ENCODE measurements around the gene KMT2B.

The KMT2B gene

DNA sequence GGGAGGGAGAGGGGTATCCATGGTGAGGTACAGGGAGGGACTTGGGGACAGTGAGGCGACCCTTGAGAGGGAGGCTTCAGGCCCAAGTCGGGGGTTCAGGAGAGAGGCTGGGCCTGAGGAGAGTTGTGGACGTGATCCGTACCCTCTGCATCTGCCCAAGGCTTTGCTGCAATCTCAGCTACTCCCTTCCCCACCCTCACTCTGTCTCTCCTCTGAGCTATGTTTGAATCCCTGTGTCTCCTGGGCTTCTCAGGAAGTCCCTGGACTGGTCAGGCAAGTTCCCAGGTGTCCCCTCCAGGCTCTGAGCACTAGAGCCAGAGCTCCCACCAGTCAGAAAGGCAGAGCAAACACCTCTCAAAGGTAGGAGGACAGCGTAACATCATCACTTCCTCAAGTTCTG, 32.4 kb downstream of the KMT2B start:
- Histone ChIP-seq H3K9me2 (replicated peaks; ENCODE audit: low read depth, low read length) (no peaks in the 10 kb centered on the region), H3F3A (ENCODE audit: low read depth) (no peaks in the 10 kb centered on the region), H3K36me3 (ENCODE audit: insufficient read depth, low read length) (no peaks in the 10 kb centered on the region; the same call in 1 of the 2 replicates), H3K4me3 (ENCODE audit: low read length, poor library complexity, severe bottlenecking) (peak overlapping the region; percentile 16), H3K79me2 (ENCODE audit: insufficient read depth, low read length) (peaks cover 22% of the 10 kb centered on the region), H4K20me1 (ENCODE audit: insufficient read depth, low read length, poor library complexity, severe bottlenecking) (no peaks in the 10 kb centered on the region), H2AFZ (ENCODE audit: low read length) (no peak overlapping the region), H3K4me1 (ENCODE audit: insufficient read depth, low read length, poor library complexity, severe bottlenecking) (peaks cover 23% of the 10 kb centered on the region), H3K4me2 (ENCODE audit: low read depth, low read length, poor library complexity, severe bottlenecking) (peak overlapping the region; percentile 78), H3K9me3 (ENCODE audit: insufficient read depth, low read depth, low read length) (no peaks in the 10 kb centered on the region), H3K9ac (ENCODE audit: low read depth, low read length, poor library complexity, severe bottlenecking) (no peak overlapping the region), H3K27me3 (ENCODE audit: insufficient read depth, low read length, poor library complexity, severe bottlenecking) (no peaks in the 10 kb centered on the region)
- TF ChIP-seq EZH2phosphoT487 (IDR thresholded peaks at IDR 0.05; ENCODE audit: borderline replicate concordance) = no peak
- TF ChIP-seq, protein P1, sequence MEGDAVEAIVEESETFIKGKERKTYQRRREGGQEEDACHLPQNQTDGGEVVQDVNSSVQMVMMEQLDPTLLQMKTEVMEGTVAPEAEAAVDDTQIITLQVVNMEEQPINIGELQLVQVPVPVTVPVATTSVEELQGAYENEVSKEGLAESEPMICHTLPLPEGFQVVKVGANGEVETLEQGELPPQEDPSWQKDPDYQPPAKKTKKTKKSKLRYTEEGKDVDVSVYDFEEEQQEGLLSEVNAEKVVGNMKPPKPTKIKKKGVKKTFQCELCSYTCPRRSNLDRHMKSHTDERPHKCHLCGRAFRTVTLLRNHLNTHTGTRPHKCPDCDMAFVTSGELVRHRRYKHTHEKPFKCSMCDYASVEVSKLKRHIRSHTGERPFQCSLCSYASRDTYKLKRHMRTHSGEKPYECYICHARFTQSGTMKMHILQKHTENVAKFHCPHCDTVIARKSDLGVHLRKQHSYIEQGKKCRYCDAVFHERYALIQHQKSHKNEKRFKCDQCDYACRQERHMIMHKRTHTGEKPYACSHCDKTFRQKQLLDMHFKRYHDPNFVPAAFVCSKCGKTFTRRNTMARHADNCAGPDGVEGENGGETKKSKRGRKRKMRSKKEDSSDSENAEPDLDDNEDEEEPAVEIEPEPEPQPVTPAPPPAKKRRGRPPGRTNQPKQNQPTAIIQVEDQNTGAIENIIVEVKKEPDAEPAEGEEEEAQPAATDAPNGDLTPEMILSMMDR (conservative IDR thresholded peaks at IDR 0.05; ENCODE audit: low read length) = no peak

GRCh38 chr19:35751839-35752745, 34.3 kb downstream of the KMT2B start:
- H3K4me3 ChIP-seq (ENCODE audit: low read length, poor library complexity, severe bottlenecking) = no peak overlapping the region
- H3K4me2 ChIP-seq (ENCODE audit: low read depth, low read length, poor library complexity, severe bottlenecking) = no peak overlapping the region
- H3F3A ChIP-seq (ENCODE audit: low read depth) = no peaks in the 10 kb centered on the region
- no peaks in the 10 kb centered on the region for H3K9me2 ChIP-seq (replicated peaks; ENCODE audit: low read depth, low read length)
- no peaks in the 10 kb centered on the region; the same call in 1 of the 2 replicates for H3K36me3 ChIP-seq (ENCODE audit: insufficient read depth, low read length)
- H3K4me1 ChIP-seq (ENCODE audit: insufficient read depth, low read length, poor library complexity, severe bottlenecking) = peaks cover 15% of the 10 kb centered on the region
- H3K9me3 ChIP-seq (ENCODE audit: insufficient read depth, low read depth, low read length) = no peaks in the 10 kb centered on the region
- H2AFZ ChIP-seq (ENCODE audit: low read length) = no peak overlapping the region
- H3K79me2 ChIP-seq (ENCODE audit: insufficient read depth, low read length) = peaks cover 13% of the 10 kb centered on the region; the same call in 1 of the 2 replicates
- no peak overlapping the region for H3K9ac ChIP-seq (ENCODE audit: low read depth, low read length, poor library complexity, severe bottlenecking)
- TF ChIP-seq EZH2phosphoT487 (IDR thresholded peaks at IDR 0.05; ENCODE audit: borderline replicate concordance) = no peak
- TF ChIP-seq, protein P1 (conservative IDR thresholded peaks at IDR 0.05; ENCODE audit: low read length) = no peak
- no peaks in the 10 kb centered on the region for H4K20me1 ChIP-seq (ENCODE audit: insufficient read depth, low read length, poor library complexity, severe bottlenecking)
- H3K27me3 ChIP-seq (ENCODE audit: insufficient read depth, low read length, poor library complexity, severe bottlenecking) = no peaks in the 10 kb centered on the region

DNA sequence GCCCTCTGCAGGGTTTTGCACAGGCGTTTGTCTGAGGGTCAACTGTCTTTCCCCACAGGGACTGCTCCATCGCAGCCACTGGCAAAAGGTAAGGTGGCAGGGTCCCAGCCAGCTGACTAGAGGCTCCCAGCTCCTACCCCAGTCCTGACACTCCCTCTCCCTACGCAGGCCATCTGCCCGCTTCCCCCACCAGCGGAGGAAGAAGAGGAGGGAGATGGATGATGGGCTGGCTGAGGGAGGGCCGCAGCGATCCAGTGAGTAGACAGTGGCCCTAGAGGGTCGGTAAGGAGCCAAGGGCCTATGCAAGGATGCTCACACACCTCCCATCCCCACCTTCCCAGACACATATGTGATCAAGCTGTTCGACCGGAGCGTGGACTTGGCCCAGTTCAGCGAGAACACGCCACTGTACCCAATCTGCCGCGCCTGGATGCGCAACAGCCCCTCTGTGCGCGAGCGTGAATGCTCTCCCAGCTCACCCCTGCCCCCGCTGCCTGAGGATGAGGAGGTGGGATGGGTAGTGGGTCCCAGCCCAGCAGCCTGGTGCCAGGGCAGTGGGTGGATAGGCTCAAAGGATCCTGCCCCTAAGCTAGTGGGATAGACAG, 35.0 kb downstream of the KMT2B start:
- H3F3A ChIP-seq (ENCODE audit: low read depth) = no peaks in the 10 kb centered on the region

More for the DNA sequence above, 35.0 kb downstream of the KMT2B start:
- H3K9me2 ChIP-seq (replicated peaks; ENCODE audit: low read depth, low read length) = no peaks in the 10 kb centered on the region
- H3K4me2 ChIP-seq (ENCODE audit: low read depth, low read length, poor library complexity, severe bottlenecking) = no peak overlapping the region
- TF ChIP-seq, protein P1 (conservative IDR thresholded peaks at IDR 0.05; ENCODE audit: low read length) = no peak
- no peak for TF ChIP-seq EZH2phosphoT487 (IDR thresholded peaks at IDR 0.05; ENCODE audit: borderline replicate concordance)
- H3K36me3 ChIP-seq (ENCODE audit: insufficient read depth, low read length) = no peaks in the 10 kb centered on the region; the same call in 1 of the 2 replicates
- no peak overlapping the region for H3K4me3 ChIP-seq (ENCODE audit: low read length, poor library complexity, severe bottlenecking)
- no peak overlapping the region for H3K9ac ChIP-seq (ENCODE audit: low read depth, low read length, poor library complexity, severe bottlenecking)
- H3K27me3 ChIP-seq (ENCODE audit: insufficient read depth, low read length, poor library complexity, severe bottlenecking) = no peaks in the 10 kb centered on the region
- H4K20me1 ChIP-seq (ENCODE audit: insufficient read depth, low read length, poor library complexity, severe bottlenecking) = no peaks in the 10 kb centered on the region
- peaks cover 17% of the 10 kb centered on the region for H3K4me1 ChIP-seq (ENCODE audit: insufficient read depth, low read length, poor library complexity, severe bottlenecking)
- H2AFZ ChIP-seq (ENCODE audit: low read length) = no peak overlapping the region
- H3K79me2 ChIP-seq (ENCODE audit: insufficient read depth, low read length) = peaks cover 13% of the 10 kb centered on the region; the same call in 1 of the 2 replicates
- no peaks in the 10 kb centered on the region for H3K9me3 ChIP-seq (ENCODE audit: insufficient read depth, low read depth, low read length)

Measured in Loucy (cell line).